Left hindlimb (tissue), 1 donor: ENCODE data around the gene MRPL18.
A peak's percentile ranks its signal among the peaks of the same experiment; 100 is the strongest.
"Not testable (repeated sequence)": the region's sequence is repeated elsewhere in the genome, so short reads cannot be mapped to it uniquely, and the experiment has no call there.

ENCODE experiments used
- DNase-seq: peaks from one replicate; pipeline ENCODE4 v3.0.0-alpha.2; 2018

Gene MRPL18

DNA sequence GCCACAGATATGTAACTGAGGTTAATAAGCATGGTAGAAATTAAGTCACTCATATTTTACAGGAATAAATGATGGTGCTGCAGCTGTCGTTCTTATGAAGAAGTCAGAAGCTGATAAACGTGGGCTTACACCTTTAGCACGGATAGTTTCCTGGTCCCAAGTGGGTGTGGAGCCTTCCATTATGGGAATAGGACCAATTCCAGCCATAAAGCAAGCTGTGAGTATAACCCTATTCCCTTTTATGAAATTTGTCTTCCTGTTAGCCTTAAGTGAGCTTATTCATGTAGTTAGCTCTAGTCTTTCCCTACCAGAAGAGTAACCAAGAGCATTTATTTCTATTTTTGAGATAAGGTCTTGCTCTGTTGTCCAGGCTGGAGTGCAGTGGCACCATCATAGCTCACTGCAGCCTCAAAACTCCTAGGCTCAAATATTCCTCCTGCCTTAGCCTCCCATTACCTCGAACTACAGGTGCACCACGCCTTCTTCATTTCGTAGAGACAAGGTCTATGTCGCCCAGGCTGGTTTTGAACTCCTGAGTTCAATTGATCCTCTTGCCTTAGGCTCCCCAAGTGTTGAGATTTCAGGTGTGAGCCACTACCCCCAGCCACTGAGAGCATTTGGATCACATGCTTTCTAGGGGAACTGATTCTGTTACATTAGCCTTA, 12.9 kb upstream of the MRPL18 start:
- DNase-seq: no peak

DNA sequence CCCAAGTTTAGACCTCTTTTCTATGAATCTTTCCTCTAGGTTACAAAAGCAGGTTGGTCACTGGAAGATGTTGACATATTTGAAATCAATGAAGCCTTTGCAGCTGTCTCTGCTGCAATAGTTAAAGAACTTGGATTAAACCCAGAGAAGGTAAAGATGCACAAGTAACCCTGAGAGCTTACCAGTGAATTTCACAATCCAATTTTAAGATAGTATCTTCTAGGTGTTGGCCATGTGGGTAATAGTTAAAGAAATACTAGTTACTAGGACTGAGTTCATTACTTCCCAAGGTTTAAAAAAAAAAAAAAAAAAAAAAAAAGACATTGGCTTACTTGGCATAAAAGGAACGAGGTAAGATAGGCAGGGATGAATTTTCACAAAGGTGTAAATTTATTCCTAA, 12.1 kb upstream of the MRPL18 start:
- no peak for DNase-seq

GRCh38 chr6:159778542-159779103, 11.6 kb upstream of the MRPL18 start:
- DNase-seq: no peak

DNA sequence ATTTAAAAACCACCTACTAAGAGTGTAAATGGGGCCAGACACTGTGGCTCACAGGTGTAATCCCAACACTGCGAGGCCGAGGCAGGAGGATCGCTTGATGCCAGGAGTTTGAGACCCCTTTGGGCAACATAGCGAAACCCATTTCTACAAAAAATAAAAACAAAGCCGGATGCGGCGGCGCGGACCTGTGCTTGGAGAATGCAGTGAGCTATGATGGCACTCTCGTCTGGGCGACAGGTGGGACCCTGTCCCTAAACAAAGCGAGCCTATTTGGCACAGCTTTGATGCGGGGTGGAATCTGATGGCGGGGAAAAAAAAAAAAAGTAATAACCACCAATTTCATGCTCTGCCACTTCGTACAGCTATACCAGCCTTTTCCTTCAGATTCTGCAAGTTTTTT, 2.0 kb upstream of the MRPL18 start:
- no peak for DNase-seq

DNA sequence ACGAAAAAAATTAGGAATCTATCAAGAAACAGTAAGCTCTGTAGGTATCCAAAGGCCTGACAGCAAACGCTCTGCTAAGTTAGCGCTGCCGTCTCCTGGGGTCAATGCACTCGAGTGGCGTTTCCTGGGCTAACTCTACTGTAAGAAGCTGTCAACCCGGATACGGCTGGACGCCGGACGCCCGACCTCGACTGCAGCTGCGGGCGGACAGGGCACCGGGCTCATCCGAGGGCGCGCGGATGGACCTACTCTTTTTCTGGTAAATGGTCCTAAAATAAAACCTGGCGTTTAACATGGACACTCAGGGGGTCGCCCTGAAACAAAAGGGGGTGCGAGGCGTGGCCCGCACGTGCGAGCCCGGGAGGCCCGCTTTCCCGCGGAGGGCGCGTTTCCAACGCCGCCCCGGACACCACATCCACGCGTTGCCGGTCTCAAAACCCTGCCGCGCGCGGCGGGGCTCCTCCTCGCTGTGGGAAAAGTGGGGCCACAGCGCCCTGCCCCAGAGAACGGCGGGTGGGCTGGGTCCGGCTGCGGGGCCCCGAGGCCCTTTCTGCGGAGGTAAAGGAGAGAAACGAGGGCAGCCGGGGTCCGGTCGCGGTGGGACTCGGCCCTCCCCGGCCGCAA, 1.4 kb upstream of the MRPL18 start:
- peak; percentile 47 for DNase-seq

GRCh38 chr6:159789377-159790148, 704 bp upstream of the MRPL18 start, which contains the start of gene TCP1:
Gene TCP1 (minus strand): TSS chr6:159789602. CDS start chr6:159789468, 134 bp downstream.
- DNase-seq: peak; percentile 100

DNA sequence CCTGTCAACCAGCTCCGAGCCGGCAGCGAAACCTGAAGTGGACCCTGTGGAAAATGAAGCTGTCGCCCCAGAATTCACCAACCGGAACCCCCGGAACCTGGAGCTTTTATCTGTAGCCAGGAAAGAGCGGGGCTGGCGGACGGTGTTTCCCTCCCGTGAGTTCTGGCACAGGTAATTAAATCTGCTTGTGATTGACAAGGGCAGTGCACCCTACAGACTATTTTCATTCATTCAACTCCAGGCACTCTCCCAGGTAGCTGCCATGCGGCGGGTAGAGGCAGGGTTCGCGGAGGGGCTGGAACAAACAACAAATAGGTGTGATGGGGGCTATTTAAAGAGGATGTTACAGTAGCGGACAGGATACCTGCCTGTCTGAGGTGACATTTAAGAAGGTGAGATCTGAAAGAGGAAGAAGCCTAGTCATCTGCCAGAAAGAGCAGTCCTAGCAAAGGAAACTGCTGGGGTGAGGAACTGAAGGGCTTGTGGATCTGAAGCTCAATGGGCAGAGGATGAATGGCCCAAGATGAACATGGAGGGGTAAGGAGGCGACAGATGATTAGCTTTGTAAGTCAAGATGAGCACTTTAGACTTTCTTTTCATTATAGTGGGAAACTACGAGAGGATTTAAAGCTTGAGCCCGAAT, 810 bp downstream of the MRPL18 start:
- peak; percentile 41 for DNase-seq

DNA sequence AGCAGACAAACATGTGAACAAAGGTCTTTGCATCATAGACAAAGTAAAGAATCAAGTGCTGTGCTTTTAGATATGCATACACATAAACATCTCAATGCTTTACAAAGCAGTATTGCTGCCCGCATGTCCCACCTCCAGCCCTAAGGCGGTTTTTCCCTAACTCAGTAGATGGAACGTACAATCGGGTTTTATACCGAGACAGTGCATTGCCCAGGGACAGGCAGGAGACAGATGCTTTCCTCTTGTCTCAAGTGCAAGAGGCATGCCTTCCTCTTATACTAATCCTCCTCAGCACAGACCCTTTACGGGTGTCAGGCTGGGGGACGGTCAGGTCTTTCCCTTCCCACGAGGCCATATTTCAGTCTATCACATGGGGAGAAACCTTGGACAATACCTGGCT, 4.7 kb downstream of the MRPL18 start:
- DNase-seq: not testable (repeated sequence)

DNA sequence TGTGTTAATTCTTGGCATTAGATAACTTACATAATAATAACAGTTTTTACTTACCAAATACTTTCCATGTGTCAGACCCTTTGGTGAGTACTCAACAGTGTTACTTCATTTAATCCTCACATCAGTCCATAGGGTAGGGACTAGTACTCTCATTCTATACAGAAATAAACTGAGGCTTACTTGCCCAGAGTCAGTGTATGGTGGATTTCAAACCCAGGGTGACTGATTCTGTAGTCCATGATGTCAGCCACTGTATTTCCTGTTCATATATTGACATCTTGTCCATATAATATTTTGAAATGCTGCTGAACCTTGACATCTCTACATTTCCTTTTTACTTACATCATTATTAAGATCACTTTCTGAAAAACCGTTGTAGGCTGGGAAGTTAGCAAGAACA, 7.3 kb downstream of the MRPL18 start:
- DNase-seq: no peak

- DNase-seq: no peak
Measured at GRCh38 chr6:159800141-159800865, 10.0 kb downstream of the MRPL18 start, which contains the start of gene PNLDC1. Gene PNLDC1 (plus strand): TSS chr6:159800276. CDS start chr6:159800308, 32 bp downstream.

GRCh38 chr6:159801935-159802334, 11.7 kb downstream of the MRPL18 start:
- no peak for DNase-seq

DNA sequence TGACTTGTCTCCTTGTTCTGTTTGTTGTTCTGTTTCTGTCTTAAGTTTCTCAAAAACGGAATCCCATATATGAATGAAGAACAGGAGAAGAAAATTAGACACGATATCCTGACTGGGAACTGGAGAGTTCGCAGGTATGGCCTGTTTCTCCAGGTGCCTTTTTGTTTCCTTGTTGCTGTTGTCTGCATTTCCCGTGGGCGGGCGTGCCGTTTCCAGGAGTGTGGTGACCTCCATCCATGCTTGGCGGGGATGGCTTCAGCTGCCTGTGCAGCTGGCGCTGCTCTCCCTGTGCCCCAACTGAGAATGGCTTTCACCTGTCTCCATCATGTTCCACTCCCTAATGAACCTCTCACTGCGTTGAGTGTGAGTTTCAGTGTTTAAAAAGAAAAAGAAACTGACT, 14.2 kb downstream of the MRPL18 start:
- no peak for DNase-seq

GRCh38 chr6:159805440-159806020, 15.3 kb downstream of the MRPL18 start:
- DNase-seq: no peak

GRCh38 chr6:159806021-159806458, 15.8 kb downstream of the MRPL18 start:
- no peak for DNase-seq

- no peak for DNase-seq
Measured at GRCh38 chr6:159807150-159807858, 17.0 kb downstream of the MRPL18 start.

- no peak for DNase-seq
Measured at GRCh38 chr6:159808647-159809046, 18.4 kb downstream of the MRPL18 start.

GRCh38 chr6:159809149-159809548, 18.9 kb downstream of the MRPL18 start:
- DNase-seq: no peak

DNA sequence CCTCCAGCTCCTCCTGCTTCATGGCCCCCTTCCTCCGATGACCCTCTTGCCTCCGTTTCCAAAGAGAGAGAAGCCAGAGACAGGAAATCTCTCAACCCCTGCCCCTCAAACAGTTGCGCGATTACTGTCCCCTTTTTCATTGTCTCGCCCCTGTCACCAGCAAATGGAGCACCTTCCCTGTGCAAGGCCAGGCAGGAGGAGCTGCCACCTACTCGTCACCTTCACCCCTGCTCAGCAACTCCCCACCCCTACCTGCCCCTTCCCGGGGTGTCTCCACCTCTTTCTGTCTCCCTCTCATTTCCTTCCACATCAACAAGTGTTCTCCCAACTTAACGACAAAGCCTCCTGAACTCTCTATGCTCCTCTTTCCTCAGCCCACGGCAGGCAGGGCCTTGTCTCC, 23.5 kb downstream of the MRPL18 start:
- no peak for DNase-seq

GRCh38 chr6:159815410-159815809, 25.1 kb downstream of the MRPL18 start:
- DNase-seq: no peak

DNA sequence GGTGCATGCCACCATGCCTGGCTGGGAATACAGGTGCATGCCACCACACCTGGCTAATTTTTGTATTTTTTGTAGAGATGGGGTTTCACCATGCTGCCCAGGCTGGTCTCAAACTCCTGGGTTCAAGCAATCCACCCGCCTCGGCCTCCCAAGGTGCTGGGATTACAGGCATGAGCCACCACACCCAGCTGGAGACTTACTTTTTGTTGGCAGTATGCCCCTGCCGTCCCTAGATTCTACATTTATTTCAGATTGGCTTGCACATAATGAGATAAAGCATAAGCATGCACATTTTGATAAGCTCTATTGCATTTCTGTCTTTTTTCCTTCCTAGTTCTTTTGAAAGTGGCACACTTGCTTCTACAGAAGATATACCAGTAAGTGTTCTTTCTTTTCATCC, 26.5 kb downstream of the MRPL18 start:
- not testable (repeated sequence) for DNase-seq
